GM23338 (cell line): Measurements from ENCODE around the gene ETV1.

Experiments used
- CTCF ChIP-seq, 2 experiments: fragments of 200-600 bp in 1 of 2; sonication (generic) in 1 of 2; conservative IDR thresholded peaks; 2 replicates each; pipeline versions ENCODE4 v1.5.1 to v1.6.1; 2016 to 2017; ENCODE audit warnings: antibody characterized with exemption in 2 of 2, low read depth in 2 of 2, mild to moderate bottlenecking in 2 of 2, moderate library complexity in 1 of 2
- EZH2phosphoT487 ChIP-seq: fragments of 200-600 bp; sonication (generic); IDR thresholded peaks from one replicate; pipeline ENCODE4 v1.8.1; 2018; ENCODE audit warnings: antibody characterized with exemption; ENCODE audit not compliant: unreplicated experiment
- ZNF462 ChIP-seq: fragments of 250-450 bp; sonication (Bioruptor Pico); IDR thresholded peaks from 2 replicates; pipeline ENCODE4 v1.5.0; 2020; ENCODE audit warnings: mild to moderate bottlenecking, moderate library complexity
- TF ChIP-seq, protein P1 (sequence below): IDR thresholded peaks from one replicate; pipeline ENCODE4 v1.6.1; 2018; ENCODE audit warnings: antibody characterized with exemption; ENCODE audit not compliant: unreplicated experiment

- no peak for TF ChIP-seq ZNF462
- TF ChIP-seq CTCF (conservative IDR thresholded peaks at IDR 0.05; ENCODE audit: low read depth in 2 of 2) = no peak
- TF ChIP-seq, protein P1, sequence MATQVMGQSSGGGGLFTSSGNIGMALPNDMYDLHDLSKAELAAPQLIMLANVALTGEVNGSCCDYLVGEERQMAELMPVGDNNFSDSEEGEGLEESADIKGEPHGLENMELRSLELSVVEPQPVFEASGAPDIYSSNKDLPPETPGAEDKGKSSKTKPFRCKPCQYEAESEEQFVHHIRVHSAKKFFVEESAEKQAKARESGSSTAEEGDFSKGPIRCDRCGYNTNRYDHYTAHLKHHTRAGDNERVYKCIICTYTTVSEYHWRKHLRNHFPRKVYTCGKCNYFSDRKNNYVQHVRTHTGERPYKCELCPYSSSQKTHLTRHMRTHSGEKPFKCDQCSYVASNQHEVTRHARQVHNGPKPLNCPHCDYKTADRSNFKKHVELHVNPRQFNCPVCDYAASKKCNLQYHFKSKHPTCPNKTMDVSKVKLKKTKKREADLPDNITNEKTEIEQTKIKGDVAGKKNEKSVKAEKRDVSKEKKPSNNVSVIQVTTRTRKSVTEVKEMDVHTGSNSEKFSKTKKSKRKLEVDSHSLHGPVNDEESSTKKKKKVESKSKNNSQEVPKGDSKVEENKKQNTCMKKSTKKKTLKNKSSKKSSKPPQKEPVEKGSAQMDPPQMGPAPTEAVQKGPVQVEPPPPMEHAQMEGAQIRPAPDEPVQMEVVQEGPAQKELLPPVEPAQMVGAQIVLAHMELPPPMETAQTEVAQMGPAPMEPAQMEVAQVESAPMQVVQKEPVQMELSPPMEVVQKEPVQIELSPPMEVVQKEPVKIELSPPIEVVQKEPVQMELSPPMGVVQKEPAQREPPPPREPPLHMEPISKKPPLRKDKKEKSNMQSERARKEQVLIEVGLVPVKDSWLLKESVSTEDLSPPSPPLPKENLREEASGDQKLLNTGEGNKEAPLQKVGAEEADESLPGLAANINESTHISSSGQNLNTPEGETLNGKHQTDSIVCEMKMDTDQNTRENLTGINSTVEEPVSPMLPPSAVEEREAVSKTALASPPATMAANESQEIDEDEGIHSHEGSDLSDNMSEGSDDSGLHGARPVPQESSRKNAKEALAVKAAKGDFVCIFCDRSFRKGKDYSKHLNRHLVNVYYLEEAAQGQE = no peak
- TF ChIP-seq EZH2phosphoT487 = no peak
These were observed 109.3 kb downstream of the ETV1 start for GRCh38 chr7:13879994-13880686.
